GM23338 (cell line): ENCODE results near the gene HPRT1. TPM values are rescaled to one million over a fixed set of nuclear protein-coding genes. Genes with fewer than 3 reads are reported as not detected.

Source experiments
- ATAC-seq: fragments of 200-7000 bp; cut with Tn5 transposase; 3 replicates; pipeline ENCODE4 v1.9.1; 2020
- DNase-seq: peaks from one replicate; pipeline ENCODE4 v3.0.0-alpha.2; 2015; ENCODE audit warnings: low spot score
- H2AFZ ChIP-seq: fragments of 200-600 bp; sonication (generic); 2 replicates; pipeline ENCODE4 v1.8.0; 2016; ENCODE audit warnings: antibody characterized with exemption, mild to moderate bottlenecking, moderate library complexity
- H3F3A ChIP-seq: fragments of 200-600 bp; sonication (generic); replicated peaks from 2 replicates; pipeline ENCODE4 v1.8.0; 2017; ENCODE audit warnings: antibody characterized with exemption, mixed run types, low read depth
- H3K27ac ChIP-seq: fragments of 200-600 bp; sonication (generic); 2 replicates; pipeline ENCODE4 v1.6.1; 2016; ENCODE audit warnings: low read depth
- H3K27me3 ChIP-seq: fragments of 200-600 bp; sonication (generic); 2 replicates; pipeline ENCODE4 v1.8.0; 2016; ENCODE audit warnings: mild to moderate bottlenecking, mixed run types, moderate library complexity; ENCODE audit not compliant: insufficient read depth
- H3K36me3 ChIP-seq: fragments of 200-600 bp; sonication (generic); 2 replicates; pipeline ENCODE4 v1.8.0; 2016; ENCODE audit warnings: mild to moderate bottlenecking; ENCODE audit not compliant: insufficient read depth
- H3K4me1 ChIP-seq: fragments of 200-600 bp; sonication (generic); 2 replicates; pipeline ENCODE4 v1.8.0; 2016; ENCODE audit warnings: mild to moderate bottlenecking, moderate library complexity; ENCODE audit not compliant: insufficient read depth
- H3K4me2 ChIP-seq: fragments of 200-600 bp; sonication (generic); 2 replicates; pipeline ENCODE4 v1.7.1; 2017; ENCODE audit warnings: mixed run types
- H3K4me3 ChIP-seq: fragments of 200-600 bp; sonication (generic); 2 replicates; pipeline ENCODE4 v1.6.1; 2016; ENCODE audit warnings: mixed run types
- H3K79me2 ChIP-seq: fragments of 200-600 bp; sonication (generic); replicated peaks from 2 replicates; pipeline ENCODE4 v1.8.0; 2017; ENCODE audit warnings: mild to moderate bottlenecking; ENCODE audit not compliant: insufficient read depth
- H3K9me2 ChIP-seq: fragments of 200-600 bp; sonication (generic); 2 replicates; pipeline ENCODE4 v1.8.0; 2017; ENCODE audit not compliant: insufficient read depth
- H4K20me1 ChIP-seq: fragments of 200-600 bp; sonication (generic); replicated peaks from 2 replicates; pipeline ENCODE4 v1.8.0; 2017; ENCODE audit warnings: mild to moderate bottlenecking; ENCODE audit not compliant: insufficient read depth
- H3K27ac Mint-ChIP-seq: 2 replicates; pipeline ENCODE4 v1.8.0; 2020; ENCODE audit warnings: inconsistent platforms, mild to moderate bottlenecking, moderate library complexity, mixed read lengths
- H3K27me3 Mint-ChIP-seq: 3 replicates; pipeline ENCODE4 v1.8.0; 2022; ENCODE audit warnings: low read depth, mild to moderate bottlenecking, moderate library complexity, mixed read lengths, inconsistent platforms; ENCODE audit not compliant: insufficient read depth, poor library complexity
- H3K36me3 Mint-ChIP-seq: 3 replicates; pipeline ENCODE4 v1.8.0; 2021; ENCODE audit warnings: low read depth, mild to moderate bottlenecking, inconsistent platforms, moderate library complexity, mixed read lengths
- H3K4me1 Mint-ChIP-seq: 3 replicates; pipeline ENCODE4 v1.8.0; 2020; ENCODE audit warnings: mild to moderate bottlenecking, inconsistent platforms, mixed read lengths
- H3K4me3 Mint-ChIP-seq: 3 replicates; pipeline ENCODE4 v1.8.0; 2021; ENCODE audit warnings: moderate library complexity, mild to moderate bottlenecking, inconsistent platforms, mixed read lengths
- H3K9me3 Mint-ChIP-seq: 3 replicates; pipeline ENCODE4 v1.8.0; 2020; ENCODE audit warnings: moderate library complexity, mild to moderate bottlenecking, inconsistent platforms, mixed read lengths
- CREB1 ChIP-seq: fragments of 250-450 bp; sonication (Bioruptor Pico); IDR thresholded peaks from 2 replicates; pipeline ENCODE4 v1.5.0; 2020; ENCODE audit warnings: low read depth, mild to moderate bottlenecking, moderate library complexity
- CTCF ChIP-seq, 2 experiments: fragments of 200-600 bp in 1 of 2; sonication (generic) in 1 of 2; conservative IDR thresholded peaks; 2 replicates each; pipeline versions ENCODE4 v1.5.1 to v1.6.1; 2016 to 2017; ENCODE audit warnings: antibody characterized with exemption in 2 of 2, low read depth in 2 of 2, mild to moderate bottlenecking in 2 of 2, moderate library complexity in 1 of 2
- ETS1 ChIP-seq: IDR thresholded peaks from 2 replicates; pipeline ENCODE4 v1.6.1; 2016; ENCODE audit warnings: antibody characterized with exemption
- EZH2 ChIP-seq: fragments of 200-600 bp; sonication (generic); IDR thresholded peaks from one replicate; pipeline ENCODE4 v1.8.0; 2017; ENCODE audit warnings: antibody characterized with exemption, mild to moderate bottlenecking, low read depth; ENCODE audit not compliant: unreplicated experiment
- EZH2phosphoT487 ChIP-seq: fragments of 200-600 bp; sonication (generic); IDR thresholded peaks from one replicate; pipeline ENCODE4 v1.8.1; 2018; ENCODE audit warnings: antibody characterized with exemption; ENCODE audit not compliant: unreplicated experiment
- JUNB ChIP-seq: IDR thresholded peaks from one replicate; pipeline ENCODE4 v1.6.1; 2016; ENCODE audit warnings: antibody characterized with exemption; ENCODE audit not compliant: unreplicated experiment
- NANOG ChIP-seq: IDR thresholded peaks from 2 replicates; pipeline ENCODE4 v1.6.1; 2016; ENCODE audit warnings: antibody characterized with exemption, borderline replicate concordance
- POLR2AphosphoS5 ChIP-seq: IDR thresholded peaks from 2 replicates; pipeline ENCODE4 v1.6.1; 2016; ENCODE audit warnings: antibody characterized with exemption, low read depth
- STAT1 ChIP-seq: IDR thresholded peaks from one replicate; pipeline ENCODE4 v1.6.1; 2016; ENCODE audit warnings: antibody characterized with exemption; ENCODE audit not compliant: unreplicated experiment
- ZNF114 ChIP-seq: fragments of 250-450 bp; sonication (Bioruptor Pico); IDR thresholded peaks from 2 replicates; pipeline ENCODE4 v1.5.0; 2020; ENCODE audit warnings: mild to moderate bottlenecking, moderate library complexity
- ZNF331 ChIP-seq: fragments of 250-450 bp; sonication (Bioruptor Pico); IDR thresholded peaks from 2 replicates; pipeline ENCODE4 v1.5.0; 2020; ENCODE audit warnings: low read depth, mild to moderate bottlenecking, moderate library complexity
- polyA plus RNA-seq: library from polyadenylated mRNA; unstranded; fragments of >200 nt; fragmentation: Nextera tagmentation; extraction: Ambion mirVana; gene quantifications from 2 replicates; pipeline ENCODE4 v1.2.1, GENCODE V29; 2016
- total RNA-seq: library from RNA; depleted of rRNA; stranded (reverse); fragments of >200 nt; shearing (Covaris generic); gene quantifications from 2 replicates; pipeline ENCODE4 v1.2.3, GENCODE V29; 2014
- TF ChIP-seq, protein P1 (sequence below): fragments of 250-450 bp; sonication (Bioruptor Pico); IDR thresholded peaks from 2 replicates; pipeline ENCODE4 v1.5.0; 2020; ENCODE audit warnings: mild to moderate bottlenecking, moderate library complexity
- TF ChIP-seq, protein P2 (sequence below): IDR thresholded peaks from one replicate; pipeline ENCODE4 v1.6.1; 2018; ENCODE audit warnings: antibody characterized with exemption; ENCODE audit not compliant: unreplicated experiment

Gene HPRT1
- total and polyA plus RNA-seq, 2 experiments from 2014 or later, result 27.0 to 79.4 TPM

- Mint-ChIP-seq H3K36me3 (no peaks in the 10 kb centered on the region), H3K27ac (no peak overlapping the region), H3K4me3 (no peak overlapping the region), H3K4me1 (no peaks in the 10 kb centered on the region), H3K27me3 (no peaks in the 10 kb centered on the region), H3K9me3 (no peaks in the 10 kb centered on the region)
- TF ChIP-seq ETS1, result no peak
- no peak for TF ChIP-seq CREB1
- TF ChIP-seq STAT1, result no peak
- TF ChIP-seq POLR2AphosphoS5, result no peak
- no peak for TF ChIP-seq EZH2
- TF ChIP-seq, protein P1, sequence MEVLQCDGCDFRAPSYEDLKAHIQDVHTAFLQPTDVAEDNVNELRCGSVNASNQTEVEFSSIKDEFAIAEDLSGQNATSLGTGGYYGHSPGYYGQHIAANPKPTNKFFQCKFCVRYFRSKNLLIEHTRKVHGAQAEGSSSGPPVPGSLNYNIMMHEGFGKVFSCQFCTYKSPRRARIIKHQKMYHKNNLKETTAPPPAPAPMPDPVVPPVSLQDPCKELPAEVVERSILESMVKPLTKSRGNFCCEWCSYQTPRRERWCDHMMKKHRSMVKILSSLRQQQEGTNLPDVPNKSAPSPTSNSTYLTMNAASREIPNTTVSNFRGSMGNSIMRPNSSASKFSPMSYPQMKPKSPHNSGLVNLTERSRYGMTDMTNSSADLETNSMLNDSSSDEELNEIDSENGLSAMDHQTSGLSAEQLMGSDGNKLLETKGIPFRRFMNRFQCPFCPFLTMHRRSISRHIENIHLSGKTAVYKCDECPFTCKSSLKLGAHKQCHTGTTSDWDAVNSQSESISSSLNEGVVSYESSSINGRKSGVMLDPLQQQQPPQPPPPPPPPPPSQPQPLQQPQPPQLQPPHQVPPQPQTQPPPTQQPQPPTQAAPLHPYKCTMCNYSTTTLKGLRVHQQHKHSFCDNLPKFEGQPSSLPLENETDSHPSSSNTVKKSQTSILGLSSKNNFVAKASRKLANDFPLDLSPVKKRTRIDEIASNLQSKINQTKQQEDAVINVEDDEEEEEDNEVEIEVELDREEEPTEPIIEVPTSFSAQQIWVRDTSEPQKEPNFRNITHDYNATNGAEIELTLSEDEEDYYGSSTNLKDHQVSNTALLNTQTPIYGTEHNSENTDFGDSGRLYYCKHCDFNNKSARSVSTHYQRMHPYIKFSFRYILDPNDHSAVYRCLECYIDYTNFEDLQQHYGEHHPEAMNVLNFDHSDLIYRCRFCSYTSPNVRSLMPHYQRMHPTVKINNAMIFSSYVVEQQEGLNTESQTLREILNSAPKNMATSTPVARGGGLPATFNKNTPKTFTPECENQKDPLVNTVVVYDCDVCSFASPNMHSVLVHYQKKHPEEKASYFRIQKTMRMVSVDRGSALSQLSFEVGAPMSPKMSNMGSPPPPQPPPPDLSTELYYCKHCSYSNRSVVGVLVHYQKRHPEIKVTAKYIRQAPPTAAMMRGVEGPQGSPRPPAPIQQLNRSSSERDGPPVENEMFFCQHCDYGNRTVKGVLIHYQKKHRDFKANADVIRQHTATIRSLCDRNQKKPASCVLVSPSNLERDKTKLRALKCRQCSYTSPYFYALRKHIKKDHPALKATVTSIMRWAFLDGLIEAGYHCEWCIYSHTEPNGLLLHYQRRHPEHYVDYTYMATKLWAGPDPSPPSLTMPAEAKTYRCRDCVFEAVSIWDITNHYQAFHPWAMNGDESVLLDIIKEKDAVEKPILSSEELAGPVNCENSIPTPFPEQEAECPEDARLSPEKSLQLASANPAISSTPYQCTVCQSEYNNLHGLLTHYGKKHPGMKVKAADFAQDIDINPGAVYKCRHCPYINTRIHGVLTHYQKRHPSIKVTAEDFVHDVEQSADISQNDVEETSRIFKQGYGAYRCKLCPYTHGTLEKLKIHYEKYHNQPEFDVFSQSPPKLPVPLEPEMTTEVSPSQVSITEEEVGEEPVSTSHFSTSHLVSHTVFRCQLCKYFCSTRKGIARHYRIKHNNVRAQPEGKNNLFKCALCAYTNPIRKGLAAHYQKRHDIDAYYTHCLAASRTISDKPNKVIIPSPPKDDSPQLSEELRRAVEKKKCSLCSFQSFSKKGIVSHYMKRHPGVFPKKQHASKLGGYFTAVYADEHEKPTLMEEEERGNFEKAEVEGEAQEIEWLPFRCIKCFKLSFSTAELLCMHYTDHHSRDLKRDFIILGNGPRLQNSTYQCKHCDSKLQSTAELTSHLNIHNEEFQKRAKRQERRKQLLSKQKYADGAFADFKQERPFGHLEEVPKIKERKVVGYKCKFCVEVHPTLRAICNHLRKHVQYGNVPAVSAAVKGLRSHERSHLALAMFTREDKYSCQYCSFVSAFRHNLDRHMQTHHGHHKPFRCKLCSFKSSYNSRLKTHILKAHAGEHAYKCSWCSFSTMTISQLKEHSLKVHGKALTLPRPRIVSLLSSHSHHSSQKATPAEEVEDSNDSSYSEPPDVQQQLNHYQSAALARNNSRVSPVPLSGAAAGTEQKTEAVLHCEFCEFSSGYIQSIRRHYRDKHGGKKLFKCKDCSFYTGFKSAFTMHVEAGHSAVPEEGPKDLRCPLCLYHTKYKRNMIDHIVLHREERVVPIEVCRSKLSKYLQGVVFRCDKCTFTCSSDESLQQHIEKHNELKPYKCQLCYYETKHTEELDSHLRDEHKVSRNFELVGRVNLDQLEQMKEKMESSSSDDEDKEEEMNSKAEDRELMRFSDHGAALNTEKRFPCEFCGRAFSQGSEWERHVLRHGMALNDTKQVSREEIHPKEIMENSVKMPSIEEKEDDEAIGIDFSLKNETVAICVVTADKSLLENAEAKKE (CRISPR knock-in tag), result no peak
- TF ChIP-seq JUNB, result no peak
- no peak for TF ChIP-seq ZNF331 (CRISPR knock-in tag)
- no peak for TF ChIP-seq NANOG
- TF ChIP-seq, protein P2, sequence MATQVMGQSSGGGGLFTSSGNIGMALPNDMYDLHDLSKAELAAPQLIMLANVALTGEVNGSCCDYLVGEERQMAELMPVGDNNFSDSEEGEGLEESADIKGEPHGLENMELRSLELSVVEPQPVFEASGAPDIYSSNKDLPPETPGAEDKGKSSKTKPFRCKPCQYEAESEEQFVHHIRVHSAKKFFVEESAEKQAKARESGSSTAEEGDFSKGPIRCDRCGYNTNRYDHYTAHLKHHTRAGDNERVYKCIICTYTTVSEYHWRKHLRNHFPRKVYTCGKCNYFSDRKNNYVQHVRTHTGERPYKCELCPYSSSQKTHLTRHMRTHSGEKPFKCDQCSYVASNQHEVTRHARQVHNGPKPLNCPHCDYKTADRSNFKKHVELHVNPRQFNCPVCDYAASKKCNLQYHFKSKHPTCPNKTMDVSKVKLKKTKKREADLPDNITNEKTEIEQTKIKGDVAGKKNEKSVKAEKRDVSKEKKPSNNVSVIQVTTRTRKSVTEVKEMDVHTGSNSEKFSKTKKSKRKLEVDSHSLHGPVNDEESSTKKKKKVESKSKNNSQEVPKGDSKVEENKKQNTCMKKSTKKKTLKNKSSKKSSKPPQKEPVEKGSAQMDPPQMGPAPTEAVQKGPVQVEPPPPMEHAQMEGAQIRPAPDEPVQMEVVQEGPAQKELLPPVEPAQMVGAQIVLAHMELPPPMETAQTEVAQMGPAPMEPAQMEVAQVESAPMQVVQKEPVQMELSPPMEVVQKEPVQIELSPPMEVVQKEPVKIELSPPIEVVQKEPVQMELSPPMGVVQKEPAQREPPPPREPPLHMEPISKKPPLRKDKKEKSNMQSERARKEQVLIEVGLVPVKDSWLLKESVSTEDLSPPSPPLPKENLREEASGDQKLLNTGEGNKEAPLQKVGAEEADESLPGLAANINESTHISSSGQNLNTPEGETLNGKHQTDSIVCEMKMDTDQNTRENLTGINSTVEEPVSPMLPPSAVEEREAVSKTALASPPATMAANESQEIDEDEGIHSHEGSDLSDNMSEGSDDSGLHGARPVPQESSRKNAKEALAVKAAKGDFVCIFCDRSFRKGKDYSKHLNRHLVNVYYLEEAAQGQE, result no peak
- TF ChIP-seq ZNF114 (CRISPR knock-in tag), result no peak
- TF ChIP-seq EZH2phosphoT487, result no peak
- no peak for TF ChIP-seq CTCF (conservative IDR thresholded peaks at IDR 0.05; ENCODE audit: low read depth in 2 of 2)
- Histone ChIP-seq H3F3A (no peaks in the 10 kb centered on the region), H2AFZ (no peak overlapping the region), H3K79me2 (no peaks in the 10 kb centered on the region), H3K4me3 (no peak overlapping the region), H3K27me3 (no peaks in the 10 kb centered on the region), H3K9me2 (no peaks in the 10 kb centered on the region), H3K27ac (no peak overlapping the region), H3K4me2 (no peak overlapping the region), H4K20me1 (no peaks in the 10 kb centered on the region), H3K4me1 (no peaks in the 10 kb centered on the region), H3K36me3 (no peaks in the 10 kb centered on the region)
- no peak for ATAC-seq
- no peak for DNase-seq
Observed at GRCh38 chrX:134452596-134452995, 7.4 kb upstream of the HPRT1 start.
